HepG2 (cell line): ENCODE results near the gene KAZN. TPM values are rescaled to one million over a fixed set of nuclear protein-coding genes. Genes with fewer than 3 reads are reported as not detected.

Experiments
- ATAC-seq: fragments of 200-7000 bp; cut with Tn5 transposase; 3 replicates; pipeline ENCODE4 v1.9.1; 2020; ENCODE audit warnings: mild to moderate bottlenecking, moderate library complexity
- BruUV-seq: library from RNA; stranded (reverse); fragments of 400-500 nt; replicated peaks from 2 replicates; lab custom pipeline; 2021; lab: Mats Ljungman, UMichigan
- CTCF ChIA-PET: fragments of 300-600 bp; formaldehyde crosslinking; extraction: SDS; loops from one replicate; lab custom pipeline; 2021; ENCODE audit warnings: low total read pairs, inconsistent platforms, low intra/inter-chr PET ratio; lab: Yijun Ruan, JAX
- POLR2A ChIA-PET: fragments of 350-600 bp; sonication (Branson Sonifier 250); formaldehyde crosslinking; loops from one replicate; lab custom pipeline; 2020; ENCODE audit warnings: antibody characterized with exemption, inconsistent platforms; lab: Yijun Ruan, JAX
- DNase-seq: peaks from one replicate; pipeline ENCODE4 v3.0.0-alpha.2; 2015; ENCODE audit warnings: low spot score
- FAIRE-seq: peaks from 3 replicates; lab custom pipeline; 2011; peaks lifted over from hg19 to GRCh38; lab: Jason Lieb, UNC
- H2AFZ ChIP-seq: one replicate; pipeline ENCODE4 v1.6.1; 2011; ENCODE audit warnings: low read length, inconsistent platforms
- H3K27ac ChIP-seq: fragments of 300-600 bp; 3 replicates; pipeline ENCODE4 v1.8.0; 2011; ENCODE audit warnings: mixed run types, mild to moderate bottlenecking, mixed read lengths, low read length, inconsistent platforms; ENCODE audit not compliant: insufficient read depth; ENCODE audit errors: extremely low read length
- H3K27me3 ChIP-seq, 2 experiments: fragments of 200-600 bp in 1 of 2; 2 replicates in 1 of 2; 3 replicates in 1 of 2; pipeline versions ENCODE4 v1.6.0 to v1.8.0; 2011; ENCODE audit warnings: low read length in 2 of 2, mild to moderate bottlenecking in 2 of 2, moderate library complexity in 2 of 2, inconsistent platforms in 1 of 2; ENCODE audit not compliant: insufficient read depth in 2 of 2, control insufficient read depth in 1 of 2
- H3K36me3 ChIP-seq, 2 experiments: fragments of 200-600 bp in 1 of 2; replicated peaks in 1 of 2; 2 replicates in 1 of 2; 3 replicates in 1 of 2; pipeline versions ENCODE4 v1.5.1 to v1.8.0; 2011; ENCODE audit warnings: low read length in 2 of 2, inconsistent platforms in 1 of 2; ENCODE audit not compliant: insufficient read depth in 2 of 2, control insufficient read depth in 1 of 2
- H3K4me1 ChIP-seq: 2 replicates; pipeline ENCODE4 v1.5.1; 2012; ENCODE audit warnings: low read length, inconsistent platforms; ENCODE audit not compliant: insufficient read depth
- H3K4me2 ChIP-seq: 2 replicates; pipeline ENCODE4 v1.6.0; 2011; ENCODE audit warnings: low read depth, low read length, inconsistent platforms
- H3K4me3 ChIP-seq, 3 experiments: fragments of 200-600 bp in 1 of 3; sonication (generic), shearing (Covaris generic) in 1 of 3; replicated peaks in 1 of 3; 2 replicates each; pipeline ENCODE4 v1.5.1; 2011 to 2016; ENCODE audit warnings: low read length in 3 of 3, inconsistent platforms in 2 of 3, low read depth in 2 of 3, mild to moderate bottlenecking in 2 of 3, control low read depth in 1 of 3, mixed read lengths in 1 of 3; ENCODE audit not compliant: insufficient read depth in 1 of 3
- H3K79me2 ChIP-seq: one replicate; pipeline ENCODE4 v1.6.1; 2011; ENCODE audit warnings: low read length, inconsistent platforms; ENCODE audit not compliant: insufficient read depth
- H3K9ac ChIP-seq: 2 replicates; pipeline ENCODE4 v1.6.0; 2011; ENCODE audit warnings: mild to moderate bottlenecking, low read depth, low read length, inconsistent platforms; ENCODE audit not compliant: insufficient read depth
- H3K9me3 ChIP-seq: 2 replicates; pipeline ENCODE4 v1.5.1; 2012; ENCODE audit warnings: mild to moderate bottlenecking, low read length
- H4K20me1 ChIP-seq: 2 replicates; pipeline ENCODE4 v1.6.0; 2011; ENCODE audit warnings: inconsistent platforms, mild to moderate bottlenecking, low read length, moderate library complexity; ENCODE audit not compliant: insufficient read depth
- AKAP8 ChIP-seq: sonication (generic); formaldehyde crosslinking; IDR thresholded peaks from 2 replicates; pipeline ENCODE4 v1.5.1; 2020; ENCODE audit warnings: mild to moderate bottlenecking, missing genetic modification reagents
- ATRX ChIP-seq: sonication (generic); formaldehyde crosslinking; IDR thresholded peaks from 2 replicates; pipeline ENCODE4 v1.4.0; 2020; ENCODE audit warnings: missing genetic modification reagents, borderline replicate concordance
- GABPA ChIP-seq, 2 experiments: IDR thresholded peaks; 2 replicates each; pipeline ENCODE4 v1.6.1; 2011 to 2016; ENCODE audit warnings: low read depth in 2 of 2, low read length in 1 of 2, missing biosample characterization in 1 of 2, missing genetic modification characterization in 1 of 2
- HDAC2 ChIP-seq: sonication (generic); formaldehyde crosslinking; IDR thresholded peaks from 2 replicates; pipeline ENCODE4 v1.4.0; 2020; ENCODE audit warnings: missing genetic modification reagents
- HIVEP1 ChIP-seq: sonication (generic); formaldehyde crosslinking; IDR thresholded peaks from 2 replicates; pipeline ENCODE4 v1.4.0; 2020; ENCODE audit warnings: mild to moderate bottlenecking, missing genetic modification reagents
- PLRG1 ChIP-seq: fragments of 450-650 bp; conservative IDR thresholded peaks from 2 replicates; pipeline ENCODE4 v1.6.1; 2016
- ZNF431 ChIP-seq: sonication (generic); formaldehyde crosslinking; IDR thresholded peaks from 2 replicates; pipeline ENCODE4 v1.9.0; 2022; ENCODE audit warnings: missing genetic modification reagents, low read depth, mild to moderate bottlenecking, borderline replicate concordance
- ZNF678 ChIP-seq: sonication (generic); formaldehyde crosslinking; IDR thresholded peaks from 2 replicates; pipeline ENCODE4 v1.4.0; 2020; ENCODE audit warnings: mild to moderate bottlenecking, missing genetic modification reagents
- ZSCAN20 ChIP-seq: sonication (generic); formaldehyde crosslinking; IDR thresholded peaks from 2 replicates; pipeline ENCODE4 v1.4.0; 2020; ENCODE audit warnings: missing genetic modification reagents, mild to moderate bottlenecking, borderline replicate concordance
- WGBS: methylation state at CpG from one replicate; pipeline ENCODE4 v1.1.6; 2017; ENCODE audit warnings: low lambda C conversion rate; 5-methylcytosine and 5-hydroxymethylcytosine counted together
- in situ Hi-C: cut with HindIII; loops from 2 replicates; pipeline ENCODE4 v1.10.0; 2017; ENCODE audit warnings: low pct_unique_long_range_greater_than_20kb; ENCODE audit not compliant: extremely low pct_ligation_motif_present
- intact Hi-C: fragments of 100-400 bp; cut with micrococcal nuclease; formaldehyde crosslinking; loops from one replicate; pipeline ENCODE4 v1.10.0; 2022; ENCODE audit not compliant: unreplicated experiment
- polyA plus RNA-seq, 8 experiments: library from polyadenylated mRNA; depleted of rRNA in 3 of 8; stranded (reverse) in 7 of 8; unstranded in 1 of 8; fragments of >200 nt; fragmentation: Illumina TruSeq in 4 of 8; extraction: Trizol in 4 of 8; gene quantifications; 2 replicates each; pipeline versions ENCODE4 v1.2.1 to v1.2.3, GENCODE V29; 2011 to 2016; ENCODE audit warnings: low read depth in 4 of 8, missing spikeins in 1 of 8, mixed read lengths in 1 of 8; ENCODE audit not compliant: insufficient read depth in 1 of 8
- total RNA-seq, 5 experiments: library from RNA; depleted of rRNA; stranded (reverse); fragments of >200 nt; fragmentation: Illumina TruSeq; extraction: Trizol; gene quantifications; 2 replicates each; pipeline ENCODE4 v1.2.3, GENCODE V29; 2016; ENCODE audit warnings: low read depth in 1 of 5
- TF ChIP-seq, protein P1 (sequence below): sonication (generic); formaldehyde crosslinking; IDR thresholded peaks from 2 replicates; pipeline ENCODE4 v1.8.0; 2022; ENCODE audit warnings: low read depth, missing genetic modification reagents

The KAZN gene
- total and polyA plus RNA-seq, 2 of the 13 experiments (the other 11 are each of a cell fraction or from before 2014, with no cell fraction given) = 10.4 to 13.5 TPM

GRCh38 chr1:14718476-14718875 is 120.0 kb downstream of the KAZN start:
- no peaks in the 10 kb centered on the region for H3K36me3 ChIP-seq
- no peak overlapping the region for H3K4me3 ChIP-seq
- no peak overlapping the region for H2AFZ ChIP-seq
- peaks cover 0 to 46% of the 10 kb centered on the region in 2 experiments; a peak in 2 of 5 replicates for H3K27me3 ChIP-seq
- TF ChIP-seq ATRX (no peak), HIVEP1 (no peak), ZNF431 (no peak), ZNF678 (CRISPR knock-in tag) (no peak), HDAC2 (CRISPR knock-in tag) (no peak), GABPA (IDR thresholded peaks at IDR 0.05; ENCODE audit: low read depth, low read length) (no peak), GABPA (CRISPR knock-in tag; IDR thresholded peaks at IDR 0.05; ENCODE audit: low read depth) (no peak), AKAP8 (CRISPR knock-in tag) (no peak), PLRG1 (no peak), ZSCAN20 (no peak)
- TF ChIP-seq, protein P1, sequence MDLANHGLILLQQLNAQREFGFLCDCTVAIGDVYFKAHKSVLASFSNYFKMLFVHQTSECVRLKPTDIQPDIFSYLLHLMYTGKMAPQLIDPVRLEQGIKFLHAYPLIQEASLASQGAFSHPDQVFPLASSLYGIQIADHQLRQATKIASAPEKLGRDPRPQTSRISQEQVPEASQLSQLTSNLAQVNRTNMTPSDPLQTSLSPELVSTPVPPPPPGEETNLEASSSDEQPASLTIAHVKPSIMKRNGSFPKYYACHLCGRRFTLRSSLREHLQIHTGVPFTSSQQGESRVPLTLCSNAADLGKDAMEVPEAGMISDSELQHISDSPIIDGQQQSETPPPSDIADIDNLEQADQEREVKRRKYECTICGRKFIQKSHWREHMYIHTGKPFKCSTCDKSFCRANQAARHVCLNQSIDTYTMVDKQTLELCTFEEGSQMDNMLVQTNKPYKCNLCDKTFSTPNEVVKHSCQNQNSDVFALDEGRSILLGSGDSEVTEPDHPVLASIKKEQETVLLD (CRISPR knock-in tag) = no peak
- H3K27ac ChIP-seq = no peak overlapping the region
- no TSS peak for BruUV-seq
- no peaks in the 10 kb centered on the region for H4K20me1 ChIP-seq
- H3K9me3 ChIP-seq = no peaks in the 10 kb centered on the region
- CTCF ChIA-PET = no interaction called here
- H3K9ac ChIP-seq = no peak overlapping the region
- H3K4me1 ChIP-seq = no peaks in the 10 kb centered on the region
- WGBS = 35% methylated on average over 7 of the region's 7 CpGs
- no peak for FAIRE-seq
- no peak for ATAC-seq
- DNase-seq = no peak
- POLR2A ChIA-PET = no interaction called here
- intact Hi-C loops (no loop called here), in situ Hi-C loops (no loop called here)
- H3K79me2 ChIP-seq = no peaks in the 10 kb centered on the region
- no peak overlapping the region for H3K4me2 ChIP-seq
